Occipital lobe (tissue), 2 donors: ENCODE data around the gene OLFML3. TPM values are rescaled to one million over a fixed set of nuclear protein-coding genes. Genes with fewer than 3 reads are reported as not detected.

ENCODE experiments used
- DNase-seq: peaks from one replicate; lab custom pipeline; 2025; lab: John Stamatoyannopoulos, UW
- total RNA-seq: library from RNA; depleted of rRNA; stranded (reverse); fragments of >200 nt; gene quantifications from one replicate; pipeline ENCODE4 v1.2.3, GENCODE V29; 2014

Gene OLFML3
- total RNA-seq, 1 donor from 2014 or later: 22.5 TPM

- DNase-seq: no peak
Observed at GRCh38 chr1:114025609-114026401, 46.5 kb downstream of the OLFML3 start.

DNA sequence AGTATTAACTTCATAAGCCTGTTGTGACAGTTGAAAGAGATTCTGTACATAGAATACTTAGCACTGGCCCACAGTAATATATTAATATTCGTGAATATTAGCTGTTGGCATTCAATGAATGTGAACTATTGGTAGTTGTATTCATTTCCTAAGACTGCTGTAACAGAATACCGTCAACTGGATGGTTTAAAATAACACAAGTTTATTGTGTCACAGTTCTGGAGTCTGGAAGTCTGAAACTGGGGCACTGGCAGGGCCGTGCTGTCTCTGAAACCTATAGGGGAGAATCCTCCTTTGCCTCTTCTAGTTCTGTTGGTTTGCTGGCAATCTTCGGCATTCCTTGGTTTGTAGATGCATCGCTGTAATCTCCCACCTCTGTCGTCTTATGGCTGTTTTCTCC lies 47.5 kb downstream of the OLFML3 start:
- DNase-seq: no peak

Other genes starting within 250 kb of the OLFML3 start
- gene PHTF1, start 220.0 kb upstream of the OLFML3 start, total RNA-seq: 39.6 TPM
- gene RSBN1, start 167.0 kb upstream of the OLFML3 start, total RNA-seq: 65.4 TPM
- gene PTPN22, start 107.8 kb upstream of the OLFML3 start, total RNA-seq: 1.2 TPM
- 1.4 TPM for gene BCL2L15, start 91.9 kb upstream of the OLFML3 start, total RNA-seq
- gene AP4B1, start 74.7 kb upstream of the OLFML3 start, total RNA-seq: 36.2 TPM
- gene DCLRE1B, start 74.1 kb upstream of the OLFML3 start, total RNA-seq: 6.4 TPM
- gene HIPK1, start 50.1 kb upstream of the OLFML3 start, total RNA-seq: 45.2 TPM
- gene SYT6, start 174.4 kb downstream of the OLFML3 start, total RNA-seq: 7.3 TPM